ENCODE data around the gene HIF1AN.

Gene HIF1AN

DNA sequence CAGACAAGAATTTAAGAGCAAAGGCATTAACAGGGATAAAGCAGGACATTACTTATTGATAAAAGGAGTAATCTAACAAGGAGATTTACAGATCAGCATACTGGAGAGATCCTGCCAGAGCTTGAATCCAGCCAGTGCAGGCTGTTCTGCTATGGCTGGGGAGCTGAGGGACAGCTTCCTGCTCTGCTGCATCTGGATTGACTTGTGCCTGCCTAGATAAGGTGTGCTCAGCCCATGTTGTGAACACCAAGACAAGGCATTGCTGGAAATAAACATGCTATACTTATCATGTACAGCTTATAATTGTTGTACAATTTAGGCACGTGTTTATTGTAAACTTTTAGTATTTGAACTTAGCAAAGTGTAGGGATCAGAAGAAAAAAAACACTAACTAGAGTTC, 71.7 kb downstream of the HIF1AN start:
- DNase-seq = no peak
- Mint-ChIP-seq H3K36me3 (peaks cover 3 to 4% of the 10 kb centered on the region in 2 donors), H3K4me3 (no peak overlapping the region), H3K4me1 (no peaks in the 10 kb centered on the region), H3K27ac (no peak overlapping the region), H3K27me3 (peaks cover 22 to 57% of the 10 kb centered on the region in 2 donors), H3K9me3 (peaks cover 8 to 10% of the 10 kb centered on the region in 2 donors)
- no peak for ATAC-seq (replicated peaks)

Measured in stimulated activated naive B cell treated with anti-CD40 and anti-IgM and Interleukin-4, amounts not matched to agents 10 μg/mL and 1 μg/mL and 100 μg/mL, for 72 hours (primary cell).